Panc1 (cell line): Measurements from ENCODE around the gene ADH7. TPM values are rescaled to one million over a fixed set of nuclear protein-coding genes. Genes with fewer than 3 reads are reported as not detected.

Experiments
- ATAC-seq: fragments of 200-7000 bp; cut with Tn5 transposase; 2 replicates; pipeline ENCODE4 v1.9.1; 2020; ENCODE audit warnings: mild to moderate bottlenecking, moderate library complexity
- BruUV-seq: library from RNA; stranded (reverse); fragments of 400-500 nt; replicated peaks from 2 replicates; lab custom pipeline; 2021; lab: Mats Ljungman, UMichigan
- CTCF ChIA-PET: fragments of 300-600 bp; sonication (Branson Sonifier 250); formaldehyde crosslinking; loops from one replicate; lab custom pipeline; 2022; ENCODE audit warnings: antibody characterized with exemption; lab: Charles Lee
- POLR2A ChIA-PET: fragments of 300-600 bp; sonication (Branson Sonifier 250); formaldehyde crosslinking; loops from one replicate; lab custom pipeline; 2022; ENCODE audit warnings: antibody characterized with exemption; lab: Charles Lee
- DNase-seq: peaks from one replicate; pipeline ENCODE4 v3.0.0-alpha.2; 2010; ENCODE audit warnings: low read depth, low spot score
- H3K27ac ChIP-seq: 2 replicates; pipeline ENCODE4 v1.5.1; 2011; ENCODE audit warnings: mild to moderate bottlenecking, low read length, inconsistent platforms
- H3K27me3 ChIP-seq: fragments of 200-500 bp; sonication (Bioruptor generic); 2 replicates; pipeline ENCODE4 v1.6.0; 2014; ENCODE audit warnings: low read length, inconsistent platforms; ENCODE audit not compliant: control insufficient read depth, insufficient read depth
- H3K36me3 ChIP-seq: fragments of 200-500 bp; sonication (Bioruptor generic); 2 replicates; pipeline ENCODE4 v1.5.1; 2014; ENCODE audit warnings: inconsistent platforms, mild to moderate bottlenecking, low read length, moderate library complexity; ENCODE audit not compliant: control insufficient read depth, insufficient read depth
- H3K4me1 ChIP-seq: 2 replicates; pipeline ENCODE4 v1.5.1; 2011; ENCODE audit warnings: inconsistent platforms, mild to moderate bottlenecking, low read length, moderate library complexity; ENCODE audit not compliant: control insufficient read depth, insufficient read depth
- H3K4me3 ChIP-seq, 2 experiments: 2 replicates each; pipeline ENCODE4 v1.5.1; 2011 to 2012; ENCODE audit warnings: low read depth in 2 of 2, low read length in 2 of 2, mild to moderate bottlenecking in 2 of 2, inconsistent platforms in 1 of 2, moderate library complexity in 1 of 2
- H3K9me3 ChIP-seq: fragments of 200-500 bp; sonication (Bioruptor generic); 2 replicates; pipeline ENCODE4 v1.5.1; 2014; ENCODE audit warnings: low read depth, mild to moderate bottlenecking, inconsistent platforms, low read length, moderate library complexity; ENCODE audit not compliant: control insufficient read depth, insufficient read depth
- CTCF ChIP-seq: fragments of 450-650 bp; IDR thresholded peaks from 2 replicates; pipeline ENCODE4 v1.5.1; 2017; ENCODE audit warnings: mild to moderate bottlenecking
- POLR2AphosphoS5 ChIP-seq: IDR thresholded peaks from 2 replicates; pipeline ENCODE4 v1.6.1; 2012; ENCODE audit warnings: mild to moderate bottlenecking, low read depth, low read length, moderate library complexity
- REST ChIP-seq, 2 experiments: IDR thresholded peaks; 2 replicates each; pipeline ENCODE4 v1.6.1; 2011 to 2012; ENCODE audit warnings: low read depth in 2 of 2, control low read depth in 1 of 2, low read length in 1 of 2, mild to moderate bottlenecking in 1 of 2, moderate library complexity in 1 of 2; ENCODE audit not compliant: insufficient read depth in 1 of 2
- SIN3A ChIP-seq: IDR thresholded peaks from 2 replicates; pipeline ENCODE4 v1.6.1; 2012; ENCODE audit warnings: low read depth, mild to moderate bottlenecking, low read length, moderate library complexity, borderline replicate concordance; ENCODE audit not compliant: insufficient read depth
- TCF7L2 ChIP-seq: IDR thresholded peaks from 2 replicates; pipeline ENCODE4 v1.6.1; 2011; ENCODE audit warnings: mild to moderate bottlenecking, low read depth, low read length, inconsistent platforms
- in situ Hi-C: cut with HindIII; loops from 2 replicates; pipeline ENCODE4 v1.10.0; 2016; ENCODE audit warnings: low sequenced_read_pairs, low pct_unique_long_range_greater_than_20kb
- intact Hi-C: fragments of 100-400 bp; cut with micrococcal nuclease; formaldehyde crosslinking; loops from one replicate; pipeline ENCODE4 v1.10.0; 2022; ENCODE audit not compliant: unreplicated experiment
- total RNA-seq: library from RNA; stranded (reverse); gene quantifications from one replicate; pipeline ENCODE4 v1.2.1, GENCODE V29; 2021; ENCODE audit not compliant: unreplicated experiment

Gene ADH7
- total RNA-seq, 1 experiment from 2014 or later = not detected

DNA sequence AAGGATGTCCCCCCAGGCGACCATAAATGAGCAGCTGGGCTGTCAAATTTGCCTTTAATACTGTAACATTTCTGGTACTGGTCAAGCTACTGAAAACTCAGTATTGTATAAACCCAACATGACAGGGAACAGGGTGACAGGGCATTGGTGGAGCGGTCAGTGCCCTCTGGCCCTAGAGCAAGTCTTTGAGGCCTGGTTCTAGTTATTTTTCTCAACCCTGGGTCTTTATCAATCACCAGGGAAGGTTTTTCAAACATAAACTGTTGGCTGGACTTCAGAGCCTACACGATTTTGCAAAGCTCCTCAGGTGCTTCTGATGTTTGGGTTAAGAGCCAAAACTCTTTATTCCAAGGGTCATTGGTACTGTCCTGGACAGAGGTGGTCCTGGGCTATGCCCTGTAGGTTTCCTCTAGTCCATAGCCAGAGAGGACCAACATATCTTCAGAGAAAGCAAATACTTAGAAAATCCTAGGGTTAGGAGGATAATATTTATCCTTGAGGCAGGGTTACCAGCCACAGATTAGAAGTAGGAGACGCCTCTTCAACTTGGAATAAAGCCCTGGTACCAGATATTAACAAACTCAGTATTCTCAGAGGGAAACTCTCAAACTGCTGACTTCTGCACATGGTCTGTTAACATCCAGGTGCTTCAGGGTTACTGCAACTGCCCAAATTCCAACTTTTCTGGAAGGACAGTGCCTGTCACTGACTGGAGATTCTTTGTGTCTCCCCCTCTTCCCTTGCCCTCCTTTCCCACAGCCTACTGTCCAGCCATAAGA lies 26.7 kb upstream of the ADH7 start:
- no TSS peak for BruUV-seq

DNA sequence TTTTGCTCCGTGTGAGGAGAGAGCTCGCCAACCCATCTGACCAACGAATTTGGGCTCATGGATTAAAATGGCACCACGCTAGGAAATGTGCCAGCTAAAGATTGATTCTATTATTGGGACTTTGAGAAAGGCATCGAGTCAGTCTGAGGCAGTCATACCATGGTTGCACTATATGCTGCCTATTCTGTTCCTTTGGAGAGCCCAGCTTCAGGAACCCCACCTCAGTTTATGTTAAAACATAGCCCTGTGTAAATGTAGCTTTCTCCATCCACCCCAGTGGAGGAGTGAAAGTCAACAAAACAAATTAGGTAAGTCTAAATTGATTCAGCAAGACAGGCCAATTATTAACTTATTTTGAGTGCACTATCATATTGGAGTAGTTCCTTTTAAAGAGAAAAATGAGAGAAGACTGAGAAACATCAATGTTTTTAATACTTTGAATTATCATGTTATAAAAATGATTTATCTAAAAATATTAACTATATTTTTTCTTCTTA lies 24.5 kb upstream of the ADH7 start:
- no peak for ATAC-seq
- Histone ChIP-seq H3K4me3 (no peak overlapping the region), H3K9me3 (no peaks in the 10 kb centered on the region), H3K36me3 (no peaks in the 10 kb centered on the region), H3K4me1 (no peaks in the 10 kb centered on the region), H3K27ac (no peak overlapping the region), H3K27me3 (no peaks in the 10 kb centered on the region; the same call in 1 of the 2 replicates)
- ChIA-PET POLR2A (no interaction called here), CTCF (no interaction called here)
- in situ Hi-C loops (no loop called here), intact Hi-C loops (loop anchor here (5.0 kb wide), 1 partner anchor 47 kb away; no protein-coding TSS in a partner anchor)
- no TSS peak for BruUV-seq
- DNase-seq = no peak
- no peak for TF ChIP-seq TCF7L2
- no peak for TF ChIP-seq REST (IDR thresholded peaks at IDR 0.05; ENCODE audit: insufficient read depth in 1 of 2, low read depth in 2 of 2, low read length in 1 of 2)
- TF ChIP-seq SIN3A = no peak
- TF ChIP-seq POLR2AphosphoS5 = no peak

More for the DNA sequence above, 26.7 kb upstream of the ADH7 start:
- ChIA-PET CTCF (no interaction called here), POLR2A (no interaction called here)
- DNase-seq (no peak), ATAC-seq (no peak)
- no peak overlapping the region for H3K27ac ChIP-seq
- no peak overlapping the region for H3K4me3 ChIP-seq
- H3K36me3 ChIP-seq = no peaks in the 10 kb centered on the region
- TF ChIP-seq CTCF (no peak), SIN3A (no peak), TCF7L2 (no peak), REST (IDR thresholded peaks at IDR 0.05; ENCODE audit: insufficient read depth in 1 of 2, low read depth in 2 of 2, low read length in 1 of 2) (no peak), POLR2AphosphoS5 (no peak)
- H3K9me3 ChIP-seq = no peaks in the 10 kb centered on the region
- in situ Hi-C loops (no loop called here), intact Hi-C loops (loop anchor here (2.0 to 5.0 kb wide), 2 partner anchors 50 to 343 kb away; no protein-coding TSS in a partner anchor)
- H3K27me3 ChIP-seq = no peaks in the 10 kb centered on the region; the same call in 1 of the 2 replicates
- no peaks in the 10 kb centered on the region for H3K4me1 ChIP-seq
